OCI-LY7 (cell line): Measurements from ENCODE around the gene SMIM15.

Experiments
- EZH2phosphoT487 ChIP-seq: fragments of 200-600 bp; sonication (generic); IDR thresholded peaks from 2 replicates; pipeline ENCODE4 v1.6.1; 2018; ENCODE audit warnings: low read depth, borderline replicate concordance, mild to moderate bottlenecking, mixed run types, antibody characterized with exemption, low read length, moderate library complexity, mixed read lengths
- TF ChIP-seq, protein P1 (sequence below): fragments of 200-600 bp; sonication (generic); conservative IDR thresholded peaks from 2 replicates; pipeline ENCODE4 v1.5.1; 2014; ENCODE audit warnings: mild to moderate bottlenecking, antibody characterized with exemption, low read length, moderate library complexity, mixed read lengths

- TF ChIP-seq, protein P1, sequence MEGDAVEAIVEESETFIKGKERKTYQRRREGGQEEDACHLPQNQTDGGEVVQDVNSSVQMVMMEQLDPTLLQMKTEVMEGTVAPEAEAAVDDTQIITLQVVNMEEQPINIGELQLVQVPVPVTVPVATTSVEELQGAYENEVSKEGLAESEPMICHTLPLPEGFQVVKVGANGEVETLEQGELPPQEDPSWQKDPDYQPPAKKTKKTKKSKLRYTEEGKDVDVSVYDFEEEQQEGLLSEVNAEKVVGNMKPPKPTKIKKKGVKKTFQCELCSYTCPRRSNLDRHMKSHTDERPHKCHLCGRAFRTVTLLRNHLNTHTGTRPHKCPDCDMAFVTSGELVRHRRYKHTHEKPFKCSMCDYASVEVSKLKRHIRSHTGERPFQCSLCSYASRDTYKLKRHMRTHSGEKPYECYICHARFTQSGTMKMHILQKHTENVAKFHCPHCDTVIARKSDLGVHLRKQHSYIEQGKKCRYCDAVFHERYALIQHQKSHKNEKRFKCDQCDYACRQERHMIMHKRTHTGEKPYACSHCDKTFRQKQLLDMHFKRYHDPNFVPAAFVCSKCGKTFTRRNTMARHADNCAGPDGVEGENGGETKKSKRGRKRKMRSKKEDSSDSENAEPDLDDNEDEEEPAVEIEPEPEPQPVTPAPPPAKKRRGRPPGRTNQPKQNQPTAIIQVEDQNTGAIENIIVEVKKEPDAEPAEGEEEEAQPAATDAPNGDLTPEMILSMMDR = no peak
- TF ChIP-seq EZH2phosphoT487 = no peak
Measured at GRCh38 chr5:61141801-61142200, 20.5 kb downstream of the SMIM15 start.
